Measurements from ENCODE around the gene KITLG. TPM values are rescaled to one million over a fixed set of nuclear protein-coding genes. Genes with fewer than 3 reads are reported as not detected.

KITLG gene
- total RNA-seq, 1 donor from 2014 or later, result 21.7 TPM

GRCh38 chr12:88538250-88538649 lies 42.0 kb downstream of the KITLG start:
- no peak overlapping the region for H3K27ac ChIP-seq (ENCODE audit: low read depth, low read length)
- H3K9me3 ChIP-seq (ENCODE audit: insufficient read depth, low read depth, low read length), result no peaks in the 10 kb centered on the region
- Mint-ChIP-seq H3K9me3 (ENCODE audit: unreplicated experiment) (no peaks in the 10 kb centered on the region), H3K36me3 (ENCODE audit: low read depth, unreplicated experiment) (peaks cover 8% of the 10 kb centered on the region), H3K4me3 (ENCODE audit: unreplicated experiment) (no peak overlapping the region), H3K27me3 (ENCODE audit: low read depth, unreplicated experiment) (no peaks in the 10 kb centered on the region), H3K4me1 (ENCODE audit: low read depth, unreplicated experiment) (no peaks in the 10 kb centered on the region), H3K27ac (ENCODE audit: unreplicated experiment) (no peak overlapping the region)
- H3K79me2 ChIP-seq (ENCODE audit: insufficient read depth, low read length), result peaks cover 41% of the 10 kb centered on the region
- TF ChIP-seq CTCF (IDR thresholded peaks at IDR 0.05; ENCODE audit: insufficient read depth, low read depth, low read length), result no peak
- TF ChIP-seq EZH2 (IDR thresholded peaks at IDR 0.05; ENCODE audit: insufficient read depth, low read length), result no peak
- H3K9ac ChIP-seq (ENCODE audit: low read length), result no peak overlapping the region
- no peak for DNase-seq (ENCODE audit: low read depth)
- H3K4me3 ChIP-seq (ENCODE audit: insufficient read depth, low read depth, low read length), result no peak overlapping the region
- no peak for FAIRE-seq
- no peak overlapping the region for H2AFZ ChIP-seq (ENCODE audit: low read depth, low read length)
- peaks cover 15% of the 10 kb centered on the region for H3K36me3 ChIP-seq (ENCODE audit: insufficient read depth, low read length)
- no peaks in the 10 kb centered on the region for H3K4me1 ChIP-seq (ENCODE audit: insufficient read depth, low read length)
- H3K27me3 ChIP-seq (ENCODE audit: insufficient read depth, low read length), result no peaks in the 10 kb centered on the region
- H4K20me1 ChIP-seq (ENCODE audit: insufficient read depth, low read length), result no peaks in the 10 kb centered on the region
- H3K4me2 ChIP-seq (ENCODE audit: low read length), result no peak overlapping the region

DNA sequence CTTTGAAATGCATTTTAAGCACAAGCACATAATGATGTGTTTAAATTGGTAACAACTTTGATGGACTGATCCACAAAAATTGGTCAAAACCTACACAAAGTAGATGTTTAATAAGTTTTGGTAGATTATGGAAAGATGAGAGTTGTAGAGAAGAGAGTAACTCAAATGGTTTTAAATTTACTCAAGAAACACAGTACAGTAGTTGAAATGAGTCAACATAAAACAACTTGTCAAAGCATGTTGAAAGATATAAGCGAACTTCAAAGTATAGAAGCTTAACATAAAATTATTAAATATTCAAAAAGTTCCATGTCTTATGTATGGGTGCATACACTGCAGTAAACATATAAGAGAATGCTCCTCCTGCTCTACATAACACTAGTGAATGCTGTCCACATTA lies 49.4 kb downstream of the KITLG start:
- no peak overlapping the region for H3K9ac ChIP-seq (ENCODE audit: low read length)
- FAIRE-seq (no peak), DNase-seq (ENCODE audit: low read depth) (no peak)
- H3K27ac ChIP-seq (ENCODE audit: low read depth, low read length), result no peak overlapping the region
- H3K4me1 Mint-ChIP-seq (ENCODE audit: low read depth, unreplicated experiment), result no peaks in the 10 kb centered on the region
- no peaks in the 10 kb centered on the region for H3K27me3 Mint-ChIP-seq (ENCODE audit: low read depth, unreplicated experiment)
- H4K20me1 ChIP-seq (ENCODE audit: insufficient read depth, low read length), result no peaks in the 10 kb centered on the region
- TF ChIP-seq CTCF (IDR thresholded peaks at IDR 0.05; ENCODE audit: insufficient read depth, low read depth, low read length), result no peak
- no peak for TF ChIP-seq EZH2 (IDR thresholded peaks at IDR 0.05; ENCODE audit: insufficient read depth, low read length)
- no peak overlapping the region for H3K4me3 ChIP-seq (ENCODE audit: insufficient read depth, low read depth, low read length)
- H3K27ac Mint-ChIP-seq (ENCODE audit: unreplicated experiment), result no peak overlapping the region
- peaks cover 6% of the 10 kb centered on the region for H3K36me3 Mint-ChIP-seq (ENCODE audit: low read depth, unreplicated experiment)
- no peaks in the 10 kb centered on the region for H3K9me3 ChIP-seq (ENCODE audit: insufficient read depth, low read depth, low read length)
- H3K79me2 ChIP-seq (ENCODE audit: insufficient read depth, low read length), result peaks cover 21% of the 10 kb centered on the region
- no peak overlapping the region for H3K4me2 ChIP-seq (ENCODE audit: low read length)
- no peak overlapping the region for H3K4me3 Mint-ChIP-seq (ENCODE audit: unreplicated experiment)
- no peaks in the 10 kb centered on the region for H3K27me3 ChIP-seq (ENCODE audit: insufficient read depth, low read length)
- no peaks in the 10 kb centered on the region for H3K9me3 Mint-ChIP-seq (ENCODE audit: unreplicated experiment)
- peaks cover 6% of the 10 kb centered on the region for H3K36me3 ChIP-seq (ENCODE audit: insufficient read depth, low read length)
- no peaks in the 10 kb centered on the region for H3K4me1 ChIP-seq (ENCODE audit: insufficient read depth, low read length)
- no peak overlapping the region for H2AFZ ChIP-seq (ENCODE audit: low read depth, low read length)

GRCh38 chr12:88529531-88530488 lies 50.5 kb downstream of the KITLG start:
- H3K4me3 ChIP-seq (ENCODE audit: insufficient read depth, low read depth, low read length), result no peak overlapping the region
- H3K27me3 Mint-ChIP-seq (ENCODE audit: low read depth, unreplicated experiment), result no peaks in the 10 kb centered on the region
- DNase-seq (ENCODE audit: low read depth) (peak; percentile 34), FAIRE-seq (no peak)
- no peaks in the 10 kb centered on the region for H3K27me3 ChIP-seq (ENCODE audit: insufficient read depth, low read length)
- no peaks in the 10 kb centered on the region for H3K9me3 Mint-ChIP-seq (ENCODE audit: unreplicated experiment)
- H4K20me1 ChIP-seq (ENCODE audit: insufficient read depth, low read length), result no peaks in the 10 kb centered on the region
- no peak overlapping the region for H3K4me2 ChIP-seq (ENCODE audit: low read length)
- no peak for TF ChIP-seq EZH2 (IDR thresholded peaks at IDR 0.05; ENCODE audit: insufficient read depth, low read length)
- no peak for TF ChIP-seq CTCF (IDR thresholded peaks at IDR 0.05; ENCODE audit: insufficient read depth, low read depth, low read length)
- H3K36me3 ChIP-seq (ENCODE audit: insufficient read depth, low read length), result peaks cover 10% of the 10 kb centered on the region
- H3K27ac ChIP-seq (ENCODE audit: low read depth, low read length), result no peak overlapping the region
- no peaks in the 10 kb centered on the region for H3K9me3 ChIP-seq (ENCODE audit: insufficient read depth, low read depth, low read length)
- no peaks in the 10 kb centered on the region for H3K4me1 ChIP-seq (ENCODE audit: insufficient read depth, low read length)
- H3K79me2 ChIP-seq (ENCODE audit: insufficient read depth, low read length), result peaks cover 10% of the 10 kb centered on the region
- H3K27ac Mint-ChIP-seq (ENCODE audit: unreplicated experiment), result no peak overlapping the region
- peaks cover 10% of the 10 kb centered on the region for H3K36me3 Mint-ChIP-seq (ENCODE audit: low read depth, unreplicated experiment)
- H3K4me3 Mint-ChIP-seq (ENCODE audit: unreplicated experiment), result no peak overlapping the region
- no peaks in the 10 kb centered on the region for H3K4me1 Mint-ChIP-seq (ENCODE audit: low read depth, unreplicated experiment)
- H3K9ac ChIP-seq (ENCODE audit: low read length), result no peak overlapping the region
- no peak overlapping the region for H2AFZ ChIP-seq (ENCODE audit: low read depth, low read length)

All from astrocyte (in vitro differentiated cells and primary cell).